ENCODE results near the gene RPIA.

- TF ChIP-seq, protein P1, sequence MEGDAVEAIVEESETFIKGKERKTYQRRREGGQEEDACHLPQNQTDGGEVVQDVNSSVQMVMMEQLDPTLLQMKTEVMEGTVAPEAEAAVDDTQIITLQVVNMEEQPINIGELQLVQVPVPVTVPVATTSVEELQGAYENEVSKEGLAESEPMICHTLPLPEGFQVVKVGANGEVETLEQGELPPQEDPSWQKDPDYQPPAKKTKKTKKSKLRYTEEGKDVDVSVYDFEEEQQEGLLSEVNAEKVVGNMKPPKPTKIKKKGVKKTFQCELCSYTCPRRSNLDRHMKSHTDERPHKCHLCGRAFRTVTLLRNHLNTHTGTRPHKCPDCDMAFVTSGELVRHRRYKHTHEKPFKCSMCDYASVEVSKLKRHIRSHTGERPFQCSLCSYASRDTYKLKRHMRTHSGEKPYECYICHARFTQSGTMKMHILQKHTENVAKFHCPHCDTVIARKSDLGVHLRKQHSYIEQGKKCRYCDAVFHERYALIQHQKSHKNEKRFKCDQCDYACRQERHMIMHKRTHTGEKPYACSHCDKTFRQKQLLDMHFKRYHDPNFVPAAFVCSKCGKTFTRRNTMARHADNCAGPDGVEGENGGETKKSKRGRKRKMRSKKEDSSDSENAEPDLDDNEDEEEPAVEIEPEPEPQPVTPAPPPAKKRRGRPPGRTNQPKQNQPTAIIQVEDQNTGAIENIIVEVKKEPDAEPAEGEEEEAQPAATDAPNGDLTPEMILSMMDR (IDR thresholded peaks at IDR 0.05) = peak; percentile 33
- no peak for TF ChIP-seq ZFX (IDR thresholded peaks at IDR 0.05; ENCODE audit: borderline replicate concordance)
Observed at GRCh38 chr2:88690591-88691338, 708 bp upstream of the RPIA start.

Data from 22Rv1 (cell line).